Panc1 (cell line): ENCODE results near the gene TMEM151A.
A peak's percentile ranks its signal among the peaks of the same experiment; 100 is the strongest.

Experiments
- CTCF ChIP-seq: fragments of 450-650 bp; IDR thresholded peaks from 2 replicates; pipeline ENCODE4 v1.5.1; 2017; ENCODE audit warnings: mild to moderate bottlenecking
- POLR2AphosphoS5 ChIP-seq: IDR thresholded peaks from 2 replicates; pipeline ENCODE4 v1.6.1; 2012; ENCODE audit warnings: mild to moderate bottlenecking, low read depth, low read length, moderate library complexity
- SIN3A ChIP-seq: IDR thresholded peaks from 2 replicates; pipeline ENCODE4 v1.6.1; 2012; ENCODE audit warnings: low read depth, mild to moderate bottlenecking, low read length, moderate library complexity, borderline replicate concordance; ENCODE audit not compliant: insufficient read depth
- TF ChIP-seq, protein P1 (sequence below), 2 experiments: IDR thresholded peaks; 2 replicates each; pipeline ENCODE4 v1.6.1; 2011 to 2012; ENCODE audit warnings: low read depth in 2 of 2, control low read depth in 1 of 2, low read length in 1 of 2, mild to moderate bottlenecking in 1 of 2, moderate library complexity in 1 of 2; ENCODE audit not compliant: insufficient read depth in 1 of 2

DNA sequence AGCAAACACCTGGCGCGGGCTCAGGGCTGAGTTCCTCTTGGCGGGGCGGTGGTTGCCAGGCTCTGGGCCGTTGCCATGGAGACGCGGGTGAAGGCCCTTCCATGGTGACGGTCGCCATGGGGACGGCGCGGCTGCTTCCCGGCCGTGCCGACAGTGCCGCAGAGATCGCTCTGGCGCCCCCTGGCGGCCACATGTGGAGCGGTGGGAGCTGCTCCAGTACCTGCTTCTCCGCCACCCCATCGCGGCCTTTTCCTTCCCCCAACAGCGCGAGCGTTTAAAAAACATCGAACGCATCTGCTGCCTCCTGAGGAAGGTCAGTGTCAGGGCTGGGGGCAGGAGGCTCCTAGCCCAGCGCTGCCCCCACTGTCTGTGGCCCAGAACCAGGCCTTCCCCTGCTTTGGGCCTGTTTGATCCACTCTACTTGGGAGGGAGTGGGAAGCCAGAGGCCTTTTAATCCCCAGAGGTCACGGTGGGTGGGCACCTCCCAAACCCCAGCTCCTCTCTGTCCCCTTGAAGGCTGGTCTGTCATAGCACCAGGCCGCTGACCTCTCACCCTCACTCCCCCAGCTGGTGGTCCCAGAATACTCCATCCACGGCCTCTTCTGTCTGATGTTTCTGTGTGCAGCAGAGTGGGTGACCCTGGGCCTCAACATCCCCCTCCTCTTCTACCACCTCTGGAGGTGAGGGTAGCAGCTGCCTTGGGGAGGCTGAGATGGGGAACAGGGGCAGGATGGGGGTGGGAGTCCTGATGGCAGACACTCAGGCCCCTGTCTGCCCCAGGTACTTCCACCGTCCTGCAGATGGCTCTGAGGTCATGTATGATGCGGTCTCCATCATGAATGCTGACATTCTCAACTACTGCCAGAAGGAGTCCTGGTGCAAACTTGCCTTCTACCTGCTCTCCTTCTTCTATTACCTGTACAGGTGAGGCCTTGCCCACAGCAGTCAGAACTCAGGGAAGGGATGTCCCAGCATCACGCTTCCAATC is 8.9 kb upstream of the TMEM151A start:
- TF ChIP-seq, protein P1, sequence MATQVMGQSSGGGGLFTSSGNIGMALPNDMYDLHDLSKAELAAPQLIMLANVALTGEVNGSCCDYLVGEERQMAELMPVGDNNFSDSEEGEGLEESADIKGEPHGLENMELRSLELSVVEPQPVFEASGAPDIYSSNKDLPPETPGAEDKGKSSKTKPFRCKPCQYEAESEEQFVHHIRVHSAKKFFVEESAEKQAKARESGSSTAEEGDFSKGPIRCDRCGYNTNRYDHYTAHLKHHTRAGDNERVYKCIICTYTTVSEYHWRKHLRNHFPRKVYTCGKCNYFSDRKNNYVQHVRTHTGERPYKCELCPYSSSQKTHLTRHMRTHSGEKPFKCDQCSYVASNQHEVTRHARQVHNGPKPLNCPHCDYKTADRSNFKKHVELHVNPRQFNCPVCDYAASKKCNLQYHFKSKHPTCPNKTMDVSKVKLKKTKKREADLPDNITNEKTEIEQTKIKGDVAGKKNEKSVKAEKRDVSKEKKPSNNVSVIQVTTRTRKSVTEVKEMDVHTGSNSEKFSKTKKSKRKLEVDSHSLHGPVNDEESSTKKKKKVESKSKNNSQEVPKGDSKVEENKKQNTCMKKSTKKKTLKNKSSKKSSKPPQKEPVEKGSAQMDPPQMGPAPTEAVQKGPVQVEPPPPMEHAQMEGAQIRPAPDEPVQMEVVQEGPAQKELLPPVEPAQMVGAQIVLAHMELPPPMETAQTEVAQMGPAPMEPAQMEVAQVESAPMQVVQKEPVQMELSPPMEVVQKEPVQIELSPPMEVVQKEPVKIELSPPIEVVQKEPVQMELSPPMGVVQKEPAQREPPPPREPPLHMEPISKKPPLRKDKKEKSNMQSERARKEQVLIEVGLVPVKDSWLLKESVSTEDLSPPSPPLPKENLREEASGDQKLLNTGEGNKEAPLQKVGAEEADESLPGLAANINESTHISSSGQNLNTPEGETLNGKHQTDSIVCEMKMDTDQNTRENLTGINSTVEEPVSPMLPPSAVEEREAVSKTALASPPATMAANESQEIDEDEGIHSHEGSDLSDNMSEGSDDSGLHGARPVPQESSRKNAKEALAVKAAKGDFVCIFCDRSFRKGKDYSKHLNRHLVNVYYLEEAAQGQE (IDR thresholded peaks at IDR 0.05; ENCODE audit: insufficient read depth in 1 of 2, low read depth in 2 of 2, low read length in 1 of 2) = 0 out of 4 replicates have a peak, but pooled peaks of 1 of the 2 experiments have one; percentile 63
- peak; percentile 99 for TF ChIP-seq CTCF
- TF ChIP-seq SIN3A = no peak
- TF ChIP-seq POLR2AphosphoS5 = peak; percentile 68; the same call in 1 of the 2 replicates
